WTC11 (cell line): ENCODE results near the gene REELD1. TPM values are rescaled to one million over a fixed set of nuclear protein-coding genes. Genes with fewer than 3 reads are reported as not detected.

ENCODE experiments used
- ATAC-seq: fragments of 200-7000 bp; cut with Tn5 transposase; 2 replicates; pipeline ENCODE4 v1.10.0; 2021; ENCODE audit warnings: mild to moderate bottlenecking, moderate library complexity
- CTCF ChIA-PET: fragments of 300-600 bp; sonication (Branson Sonifier 250); formaldehyde crosslinking; loops from one replicate; lab custom pipeline; 2021; ENCODE audit warnings: antibody characterized with exemption; lab: Charles Lee
- POLR2A ChIA-PET: fragments of 350-600 bp; sonication (Branson Sonifier 250); formaldehyde crosslinking; loops from one replicate; lab custom pipeline; 2021; ENCODE audit warnings: antibody characterized with exemption; lab: Charles Lee
- DNase-seq: peaks from one replicate; pipeline ENCODE4 v3.0.0; 2021; ENCODE audit warnings: low spot score
- H3K27ac Mint-ChIP-seq: 2 replicates; pipeline ENCODE4 v1.8.0; 2021; ENCODE audit warnings: mixed read lengths
- H3K27me3 Mint-ChIP-seq: 2 replicates; pipeline ENCODE4 v1.8.0; 2021; ENCODE audit warnings: low read depth, mild to moderate bottlenecking, moderate library complexity, mixed read lengths
- H3K36me3 Mint-ChIP-seq: 2 replicates; pipeline ENCODE4 v1.8.0; 2021; ENCODE audit warnings: mixed read lengths
- H3K4me1 Mint-ChIP-seq: 2 replicates; pipeline ENCODE4 v1.8.0; 2022; ENCODE audit warnings: mixed read lengths
- H3K4me3 Mint-ChIP-seq: 2 replicates; pipeline ENCODE4 v1.8.0; 2021; ENCODE audit warnings: mild to moderate bottlenecking, moderate library complexity, mixed read lengths
- H3K9me3 Mint-ChIP-seq: 2 replicates; pipeline ENCODE4 v1.8.0; 2021; ENCODE audit warnings: mixed read lengths
- ATF3 ChIP-seq: sonication (generic); formaldehyde crosslinking; conservative IDR thresholded peaks from 2 replicates; pipeline ENCODE4 v1.8.1; 2022; ENCODE audit warnings: mild to moderate bottlenecking, missing genetic modification reagents
- CREB1 ChIP-seq: sonication (generic); formaldehyde crosslinking; IDR thresholded peaks from 2 replicates; pipeline ENCODE4 v1.8.0; 2023; ENCODE audit warnings: mild to moderate bottlenecking, missing genetic modification reagents
- CREM ChIP-seq: sonication (generic); formaldehyde crosslinking; IDR thresholded peaks from 2 replicates; pipeline ENCODE4 v1.8.1; 2022; ENCODE audit warnings: mild to moderate bottlenecking, missing genetic modification reagents, moderate library complexity
- ELF4 ChIP-seq: sonication (generic); formaldehyde crosslinking; IDR thresholded peaks from 2 replicates; pipeline ENCODE4 v1.8.1; 2022; ENCODE audit warnings: low read depth, mild to moderate bottlenecking, moderate library complexity, missing genetic modification reagents
- ETV6 ChIP-seq: sonication (generic); formaldehyde crosslinking; IDR thresholded peaks from 2 replicates; pipeline ENCODE4 v1.8.1; 2022; ENCODE audit warnings: mild to moderate bottlenecking, missing genetic modification reagents
- FOXK1 ChIP-seq: sonication (generic); formaldehyde crosslinking; IDR thresholded peaks from 2 replicates; pipeline ENCODE4 v1.8.0; 2022; ENCODE audit warnings: mild to moderate bottlenecking, moderate library complexity, missing genetic modification reagents
- FOXP1 ChIP-seq: sonication (generic); formaldehyde crosslinking; IDR thresholded peaks from 2 replicates; pipeline ENCODE4 v1.8.0; 2022; ENCODE audit warnings: missing genetic modification reagents, mild to moderate bottlenecking, moderate library complexity, borderline replicate concordance
- HMGXB4 ChIP-seq: sonication (generic); formaldehyde crosslinking; IDR thresholded peaks from 2 replicates; pipeline ENCODE4 v1.8.1; 2023; ENCODE audit warnings: mild to moderate bottlenecking, moderate library complexity, missing genetic modification reagents
- MXD4 ChIP-seq: fragments of 250-450 bp; sonication (Bioruptor Pico); IDR thresholded peaks from 2 replicates; pipeline ENCODE4 v1.8.0; 2021; ENCODE audit warnings: mild to moderate bottlenecking, moderate library complexity, borderline replicate concordance
- MYBL2 ChIP-seq: sonication (generic); formaldehyde crosslinking; IDR thresholded peaks from 2 replicates; pipeline ENCODE4 v1.8.1; 2023; ENCODE audit warnings: mild to moderate bottlenecking, moderate library complexity, missing genetic modification reagents
- NR1H2 ChIP-seq: sonication (generic); formaldehyde crosslinking; IDR thresholded peaks from 2 replicates; pipeline ENCODE4 v1.9.0; 2021; ENCODE audit warnings: mild to moderate bottlenecking, moderate library complexity, missing genetic modification reagents
- NR2C2 ChIP-seq: sonication (generic); formaldehyde crosslinking; IDR thresholded peaks from 2 replicates; pipeline ENCODE4 v1.8.0; 2022; ENCODE audit warnings: mild to moderate bottlenecking, missing genetic modification reagents
- RELA ChIP-seq: sonication (generic); formaldehyde crosslinking; IDR thresholded peaks from 2 replicates; pipeline ENCODE4 v1.8.1; 2022; ENCODE audit warnings: missing genetic modification reagents, mild to moderate bottlenecking, borderline replicate concordance
- TEAD4 ChIP-seq: sonication (generic); formaldehyde crosslinking; IDR thresholded peaks from 2 replicates; pipeline ENCODE4 v1.8.0; 2022; ENCODE audit warnings: mild to moderate bottlenecking, missing genetic modification reagents
- TP53 ChIP-seq: sonication (generic); formaldehyde crosslinking; IDR thresholded peaks from 2 replicates; pipeline ENCODE4 v1.8.1; 2023; ENCODE audit warnings: mild to moderate bottlenecking, missing genetic modification reagents
- ZBTB43 ChIP-seq: sonication (generic); formaldehyde crosslinking; IDR thresholded peaks from 2 replicates; pipeline ENCODE4 v1.8.1; 2023; ENCODE audit warnings: mild to moderate bottlenecking, missing genetic modification reagents
- ZNF121 ChIP-seq: sonication (generic); formaldehyde crosslinking; IDR thresholded peaks from 2 replicates; pipeline ENCODE4 v1.8.0; 2023; ENCODE audit warnings: missing genetic modification reagents
- total RNA-seq: library from RNA; stranded (reverse); gene quantifications from 3 replicates; pipeline ENCODE4 v1.2.3, GENCODE V29; 2021
- TF ChIP-seq, protein P1 (sequence below): fragments of 250-450 bp; sonication (Bioruptor Pico); IDR thresholded peaks from 2 replicates; pipeline ENCODE4 v2.1.2; 2022; ENCODE audit warnings: mild to moderate bottlenecking, moderate library complexity
- TF ChIP-seq, protein P2 (sequence below): sonication (generic); formaldehyde crosslinking; IDR thresholded peaks from 2 replicates; pipeline ENCODE4 v1.8.0; 2023; ENCODE audit warnings: missing genetic modification reagents, mild to moderate bottlenecking, borderline replicate concordance
- TF ChIP-seq, protein P3 (sequence below): fragments of 200-600 bp; IDR thresholded peaks from 2 replicates; pipeline ENCODE4 v1.8.0; 2022; ENCODE audit warnings: antibody characterized with exemption

REELD1 gene
- total RNA-seq, 1 experiment from 2014 or later = not detected

DNA sequence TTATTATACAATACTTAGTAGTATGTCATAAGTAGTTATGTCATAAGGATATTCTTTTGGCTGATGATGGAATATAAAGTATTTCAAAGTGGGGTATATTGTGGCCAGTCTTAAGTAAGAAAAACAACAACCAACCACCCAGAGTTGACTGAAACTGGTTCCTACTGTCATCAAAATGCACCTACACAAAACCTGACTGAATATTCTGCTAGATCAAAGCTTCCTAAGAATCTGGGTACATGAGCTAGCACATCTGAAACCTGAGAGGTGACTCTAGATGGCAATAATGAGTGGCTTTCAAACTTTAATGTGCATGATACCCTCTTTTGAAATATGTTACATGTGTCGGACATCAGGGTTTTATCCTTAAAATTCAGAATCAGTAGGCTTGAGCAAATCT is 60.4 kb downstream of the REELD1 start (continued):
- no peak for TF ChIP-seq FOXP1
- TF ChIP-seq TEAD4 (CRISPR knock-in tag) = no peak
- no peak for TF ChIP-seq CREB1
- no peak for TF ChIP-seq ZBTB43 (CRISPR knock-in tag)
- no peak for TF ChIP-seq ATF3 (CRISPR knock-in tag)
- TF ChIP-seq RELA (CRISPR knock-in tag) = no peak
- no peak for TF ChIP-seq MXD4 (CRISPR knock-in tag)

GRCh38 chr4:146275370-146275769 is 61.0 kb downstream of the REELD1 start:
- DNase-seq = no peak
- no peak overlapping the region for H3K4me3 Mint-ChIP-seq
- TF ChIP-seq NR2C2 (CRISPR knock-in tag) = no peak
- no peak for TF ChIP-seq FOXK1 (CRISPR knock-in tag)
- no peak for TF ChIP-seq CREM (CRISPR knock-in tag)
- no peak for TF ChIP-seq HMGXB4 (CRISPR knock-in tag)
- TF ChIP-seq, protein P1, sequence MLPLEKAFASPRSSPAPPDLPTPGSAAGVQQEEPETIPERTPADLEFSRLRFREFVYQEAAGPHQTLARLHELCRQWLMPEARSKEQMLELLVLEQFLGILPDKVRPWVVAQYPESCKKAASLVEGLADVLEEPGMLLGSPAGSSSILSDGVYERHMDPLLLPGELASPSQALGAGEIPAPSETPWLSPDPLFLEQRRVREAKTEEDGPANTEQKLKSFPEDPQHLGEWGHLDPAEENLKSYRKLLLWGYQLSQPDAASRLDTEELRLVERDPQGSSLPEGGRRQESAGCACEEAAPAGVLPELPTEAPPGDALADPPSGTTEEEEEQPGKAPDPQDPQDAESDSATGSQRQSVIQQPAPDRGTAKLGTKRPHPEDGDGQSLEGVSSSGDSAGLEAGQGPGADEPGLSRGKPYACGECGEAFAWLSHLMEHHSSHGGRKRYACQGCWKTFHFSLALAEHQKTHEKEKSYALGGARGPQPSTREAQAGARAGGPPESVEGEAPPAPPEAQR = no peak
- TF ChIP-seq ZNF121 = no peak
- TF ChIP-seq, protein P2, sequence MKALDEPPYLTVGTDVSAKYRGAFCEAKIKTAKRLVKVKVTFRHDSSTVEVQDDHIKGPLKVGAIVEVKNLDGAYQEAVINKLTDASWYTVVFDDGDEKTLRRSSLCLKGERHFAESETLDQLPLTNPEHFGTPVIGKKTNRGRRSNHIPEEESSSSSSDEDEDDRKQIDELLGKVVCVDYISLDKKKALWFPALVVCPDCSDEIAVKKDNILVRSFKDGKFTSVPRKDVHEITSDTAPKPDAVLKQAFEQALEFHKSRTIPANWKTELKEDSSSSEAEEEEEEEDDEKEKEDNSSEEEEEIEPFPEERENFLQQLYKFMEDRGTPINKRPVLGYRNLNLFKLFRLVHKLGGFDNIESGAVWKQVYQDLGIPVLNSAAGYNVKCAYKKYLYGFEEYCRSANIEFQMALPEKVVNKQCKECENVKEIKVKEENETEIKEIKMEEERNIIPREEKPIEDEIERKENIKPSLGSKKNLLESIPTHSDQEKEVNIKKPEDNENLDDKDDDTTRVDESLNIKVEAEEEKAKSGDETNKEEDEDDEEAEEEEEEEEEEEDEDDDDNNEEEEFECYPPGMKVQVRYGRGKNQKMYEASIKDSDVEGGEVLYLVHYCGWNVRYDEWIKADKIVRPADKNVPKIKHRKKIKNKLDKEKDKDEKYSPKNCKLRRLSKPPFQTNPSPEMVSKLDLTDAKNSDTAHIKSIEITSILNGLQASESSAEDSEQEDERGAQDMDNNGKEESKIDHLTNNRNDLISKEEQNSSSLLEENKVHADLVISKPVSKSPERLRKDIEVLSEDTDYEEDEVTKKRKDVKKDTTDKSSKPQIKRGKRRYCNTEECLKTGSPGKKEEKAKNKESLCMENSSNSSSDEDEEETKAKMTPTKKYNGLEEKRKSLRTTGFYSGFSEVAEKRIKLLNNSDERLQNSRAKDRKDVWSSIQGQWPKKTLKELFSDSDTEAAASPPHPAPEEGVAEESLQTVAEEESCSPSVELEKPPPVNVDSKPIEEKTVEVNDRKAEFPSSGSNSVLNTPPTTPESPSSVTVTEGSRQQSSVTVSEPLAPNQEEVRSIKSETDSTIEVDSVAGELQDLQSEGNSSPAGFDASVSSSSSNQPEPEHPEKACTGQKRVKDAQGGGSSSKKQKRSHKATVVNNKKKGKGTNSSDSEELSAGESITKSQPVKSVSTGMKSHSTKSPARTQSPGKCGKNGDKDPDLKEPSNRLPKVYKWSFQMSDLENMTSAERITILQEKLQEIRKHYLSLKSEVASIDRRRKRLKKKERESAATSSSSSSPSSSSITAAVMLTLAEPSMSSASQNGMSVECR (CRISPR knock-in tag) = no peak
- H3K36me3 Mint-ChIP-seq = no peaks in the 10 kb centered on the region
- no peaks in the 10 kb centered on the region for H3K9me3 Mint-ChIP-seq
- H3K4me1 Mint-ChIP-seq = no peaks in the 10 kb centered on the region
- H3K27ac Mint-ChIP-seq = no peak overlapping the region
- ATAC-seq = no peak
- POLR2A ChIA-PET = no interaction called here
- CTCF ChIA-PET = no interaction called here
- H3K27me3 Mint-ChIP-seq = no peaks in the 10 kb centered on the region

GRCh38 chr4:146278986-146279385 is 64.6 kb downstream of the REELD1 start:
- TF ChIP-seq NR1H2 (CRISPR knock-in tag) = no peak
- TF ChIP-seq ELF4 = no peak
- no peak for TF ChIP-seq MYBL2 (CRISPR knock-in tag)
- TF ChIP-seq HMGXB4 (CRISPR knock-in tag) = no peak
- no peak for TF ChIP-seq ETV6 (CRISPR knock-in tag)
- TF ChIP-seq, protein P1 = no peak
- TF ChIP-seq TP53 (CRISPR knock-in tag) = no peak
- no peak for TF ChIP-seq CREB1
- TF ChIP-seq, protein P3, sequence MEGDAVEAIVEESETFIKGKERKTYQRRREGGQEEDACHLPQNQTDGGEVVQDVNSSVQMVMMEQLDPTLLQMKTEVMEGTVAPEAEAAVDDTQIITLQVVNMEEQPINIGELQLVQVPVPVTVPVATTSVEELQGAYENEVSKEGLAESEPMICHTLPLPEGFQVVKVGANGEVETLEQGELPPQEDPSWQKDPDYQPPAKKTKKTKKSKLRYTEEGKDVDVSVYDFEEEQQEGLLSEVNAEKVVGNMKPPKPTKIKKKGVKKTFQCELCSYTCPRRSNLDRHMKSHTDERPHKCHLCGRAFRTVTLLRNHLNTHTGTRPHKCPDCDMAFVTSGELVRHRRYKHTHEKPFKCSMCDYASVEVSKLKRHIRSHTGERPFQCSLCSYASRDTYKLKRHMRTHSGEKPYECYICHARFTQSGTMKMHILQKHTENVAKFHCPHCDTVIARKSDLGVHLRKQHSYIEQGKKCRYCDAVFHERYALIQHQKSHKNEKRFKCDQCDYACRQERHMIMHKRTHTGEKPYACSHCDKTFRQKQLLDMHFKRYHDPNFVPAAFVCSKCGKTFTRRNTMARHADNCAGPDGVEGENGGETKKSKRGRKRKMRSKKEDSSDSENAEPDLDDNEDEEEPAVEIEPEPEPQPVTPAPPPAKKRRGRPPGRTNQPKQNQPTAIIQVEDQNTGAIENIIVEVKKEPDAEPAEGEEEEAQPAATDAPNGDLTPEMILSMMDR = no peak
- no peaks in the 10 kb centered on the region for H3K4me1 Mint-ChIP-seq
- H3K9me3 Mint-ChIP-seq = no peaks in the 10 kb centered on the region
- ChIA-PET CTCF (no interaction called here), POLR2A (no interaction called here)
- ATAC-seq = no peak
- H3K36me3 Mint-ChIP-seq = no peaks in the 10 kb centered on the region
- DNase-seq = no peak
- no peak overlapping the region for H3K4me3 Mint-ChIP-seq
- H3K27ac Mint-ChIP-seq = no peak overlapping the region
- H3K27me3 Mint-ChIP-seq = no peaks in the 10 kb centered on the region
